Trophoblast cell (in vitro differentiated cells and primary cell): ENCODE results near the gene TNRC6C.

Experiments used
- DNase-seq, 2 donors: peaks; one replicate each; pipeline ENCODE4 v3.0.0-alpha.2; 2016
- H2AFZ ChIP-seq: 2 replicates; pipeline ENCODE4 v1.6.1; 2013; ENCODE audit warnings: low read length, moderate library complexity, mild to moderate bottlenecking; ENCODE audit not compliant: insufficient read depth, poor library complexity
- H2AK5ac ChIP-seq: 2 replicates; pipeline ENCODE4 v1.6.1; 2013; ENCODE audit warnings: mild to moderate bottlenecking, low read length
- H2BK120ac ChIP-seq: 2 replicates; pipeline ENCODE4 v1.6.1; 2013; ENCODE audit warnings: low read length, mild to moderate bottlenecking, moderate library complexity; ENCODE audit not compliant: insufficient read depth, poor library complexity
- H2BK12ac ChIP-seq: 2 replicates; pipeline ENCODE4 v1.6.1; 2013; ENCODE audit warnings: mild to moderate bottlenecking, low read length, moderate library complexity
- H2BK5ac ChIP-seq: 2 replicates; pipeline ENCODE4 v1.6.1; 2013; ENCODE audit warnings: low read length, low read depth, moderate library complexity, mild to moderate bottlenecking; ENCODE audit not compliant: poor library complexity
- H3K14ac ChIP-seq: 2 replicates; pipeline ENCODE4 v1.6.1; 2013; ENCODE audit warnings: mild to moderate bottlenecking, low read length
- H3K18ac ChIP-seq: 2 replicates; pipeline ENCODE4 v1.6.1; 2013; ENCODE audit warnings: mild to moderate bottlenecking, low read length
- H3K23ac ChIP-seq: 2 replicates; pipeline ENCODE4 v1.6.1; 2013; ENCODE audit warnings: low read length
- H3K27ac ChIP-seq: 2 replicates; pipeline ENCODE4 v1.5.1; 2013; ENCODE audit warnings: low read depth, mild to moderate bottlenecking, inconsistent platforms, low read length, moderate library complexity
- H3K27me3 ChIP-seq: 2 replicates; pipeline ENCODE4 v1.6.1; 2013; ENCODE audit warnings: inconsistent platforms, mild to moderate bottlenecking, low read length, moderate library complexity; ENCODE audit not compliant: insufficient read depth
- H3K36me3 ChIP-seq, 2 experiments: 1 replicate in 1 of 2; 2 replicates in 1 of 2; pipeline ENCODE4 v1.6.1; 2013; ENCODE audit warnings: low read length in 2 of 2, mild to moderate bottlenecking in 2 of 2, moderate library complexity in 1 of 2; ENCODE audit not compliant: insufficient read depth in 2 of 2, control insufficient read depth in 1 of 2
- H3K4ac ChIP-seq: 2 replicates; pipeline ENCODE4 v1.6.1; 2013; ENCODE audit warnings: low read depth, mild to moderate bottlenecking, low read length, moderate library complexity
- H3K4me1 ChIP-seq, 2 experiments: 1 replicate in 1 of 2; 2 replicates in 1 of 2; pipeline ENCODE4 v1.6.1; 2013; ENCODE audit warnings: low read length in 2 of 2, mild to moderate bottlenecking in 2 of 2, moderate library complexity in 1 of 2; ENCODE audit not compliant: insufficient read depth in 2 of 2, control insufficient read depth in 1 of 2
- H3K4me2 ChIP-seq: 2 replicates; pipeline ENCODE4 v1.6.1; 2013; ENCODE audit warnings: inconsistent platforms, mild to moderate bottlenecking, low read length, moderate library complexity
- H3K4me3 ChIP-seq: 2 replicates; pipeline ENCODE4 v1.5.1; 2013; ENCODE audit warnings: mild to moderate bottlenecking, low read depth, low read length, inconsistent platforms
- H3K79me1 ChIP-seq: one replicate; pipeline ENCODE4 v1.6.1; 2013; ENCODE audit warnings: low read length
- H3K79me2 ChIP-seq: 2 replicates; pipeline ENCODE4 v1.6.1; 2013; ENCODE audit warnings: low read length, mild to moderate bottlenecking; ENCODE audit not compliant: control insufficient read depth, insufficient read depth, poor library complexity
- H3K9ac ChIP-seq: 2 replicates; pipeline ENCODE4 v1.6.1; 2013; ENCODE audit warnings: mild to moderate bottlenecking, low read length
- H3K9me3 ChIP-seq: 2 replicates; pipeline ENCODE4 v1.6.1; 2013; ENCODE audit warnings: low read depth, mild to moderate bottlenecking, control low read depth, inconsistent platforms, low read length; ENCODE audit not compliant: insufficient read depth
- H4K12ac ChIP-seq: 2 replicates; pipeline ENCODE4 v1.6.1; 2013; ENCODE audit warnings: low read depth, mild to moderate bottlenecking, low read length, moderate library complexity
- H4K8ac ChIP-seq: 2 replicates; pipeline ENCODE4 v1.6.1; 2013; ENCODE audit warnings: low read depth, mild to moderate bottlenecking, low read length, moderate library complexity
- H4K91ac ChIP-seq: one replicate; pipeline ENCODE4 v1.6.1; 2013; ENCODE audit warnings: low read depth, mild to moderate bottlenecking, low read length, moderate library complexity
- WGBS: extraction: QIAGEN DNeasy Blood & Tissue Kit; methylation state at CpG from one replicate; pipeline ENCODE4 v1.1.7; 2013; ENCODE audit warnings: missing lambda C conversion rate; ENCODE audit not compliant: insufficient read length, insufficient coverage; ENCODE audit errors: extremely low coverage; 5-methylcytosine and 5-hydroxymethylcytosine counted together

The TNRC6C gene

GRCh38 chr17:77925831-77926543, 32.5 kb upstream of the TNRC6C start:
- H3K79me1 ChIP-seq = no peaks in the 10 kb centered on the region
- H2BK120ac ChIP-seq = no peak overlapping the region
- no peak overlapping the region for H2AK5ac ChIP-seq
- H4K91ac ChIP-seq = no peak overlapping the region
- H4K12ac ChIP-seq = no peak overlapping the region
- no peak overlapping the region for H2BK5ac ChIP-seq
- no peak overlapping the region for H3K4me2 ChIP-seq
- no peak overlapping the region for H3K4me3 ChIP-seq
- H2AFZ ChIP-seq = no peak overlapping the region
- no peak overlapping the region for H3K4ac ChIP-seq
- no peaks in the 10 kb centered on the region for H3K27me3 ChIP-seq
- no peak overlapping the region for H3K23ac ChIP-seq
- H3K14ac ChIP-seq = no peak overlapping the region
- H3K18ac ChIP-seq = no peak overlapping the region
- H2BK12ac ChIP-seq = no peak overlapping the region
- no peak overlapping the region for H4K8ac ChIP-seq
- no CpG with 5 or more reads among the region's 11 CpGs for WGBS
- no peak overlapping the region for H3K9ac ChIP-seq
- no peaks in the 10 kb centered on the region for H3K79me2 ChIP-seq
- H3K9me3 ChIP-seq = peaks cover 8% of the 10 kb centered on the region
- no peak overlapping the region for H3K27ac ChIP-seq
- no peaks in the 10 kb centered on the region for H3K4me1 ChIP-seq
- no peaks in the 10 kb centered on the region for H3K36me3 ChIP-seq
- DNase-seq = no peak

- no peak overlapping the region for H2BK5ac ChIP-seq
- WGBS = no CpG with 5 or more reads among the region's 2 CpGs
- H3K23ac ChIP-seq = no peak overlapping the region
- H2BK120ac ChIP-seq = no peak overlapping the region
- no peak overlapping the region for H3K18ac ChIP-seq
- no peaks in the 10 kb centered on the region for H3K79me2 ChIP-seq
- H3K36me3 ChIP-seq = no peaks in the 10 kb centered on the region
- H3K4me1 ChIP-seq = no peaks in the 10 kb centered on the region
- no peaks in the 10 kb centered on the region for H3K27me3 ChIP-seq
- no peak overlapping the region for H3K4me3 ChIP-seq
- H2BK12ac ChIP-seq = no peak overlapping the region
- no peak overlapping the region for H4K12ac ChIP-seq
- H3K4ac ChIP-seq = no peak overlapping the region
- no peak overlapping the region for H4K8ac ChIP-seq
- H3K9me3 ChIP-seq = peaks cover 6% of the 10 kb centered on the region
- no peaks in the 10 kb centered on the region for H3K79me1 ChIP-seq
- no peak overlapping the region for H3K27ac ChIP-seq
- H3K9ac ChIP-seq = no peak overlapping the region
- H3K4me2 ChIP-seq = no peak overlapping the region
- no peak overlapping the region for H2AFZ ChIP-seq
- H2AK5ac ChIP-seq = no peak overlapping the region
- no peak overlapping the region for H4K91ac ChIP-seq
- no peak for DNase-seq
- no peak overlapping the region for H3K14ac ChIP-seq
Observed at GRCh38 chr17:77926981-77927380, 31.5 kb upstream of the TNRC6C start.

GRCh38 chr17:77927777-77928518, 30.6 kb upstream of the TNRC6C start:
- Histone ChIP-seq H2BK12ac (no peak overlapping the region), H3K79me1 (no peaks in the 10 kb centered on the region), H2BK5ac (no peak overlapping the region), H3K4me3 (no peak overlapping the region), H3K14ac (no peak overlapping the region), H3K23ac (no peak overlapping the region), H2AFZ (no peak overlapping the region), H3K79me2 (no peaks in the 10 kb centered on the region), H3K27ac (no peak overlapping the region), H3K4me2 (no peak overlapping the region), H3K36me3 (no peaks in the 10 kb centered on the region), H4K91ac (no peak overlapping the region), H3K9me3 (peaks cover 6% of the 10 kb centered on the region), H4K8ac (no peak overlapping the region), H2AK5ac (no peak overlapping the region), H3K4me1 (no peaks in the 10 kb centered on the region), H3K27me3 (no peaks in the 10 kb centered on the region), H3K18ac (no peak overlapping the region), H3K4ac (no peak overlapping the region), H3K9ac (no peak overlapping the region), H4K12ac (no peak overlapping the region), H2BK120ac (no peak overlapping the region)
- DNase-seq = no peak
- no CpG with 5 or more reads among the region's 16 CpGs for WGBS

GRCh38 chr17:77928519-77929179, 29.9 kb upstream of the TNRC6C start:
- H3K27ac ChIP-seq = no peak overlapping the region
- no peaks in the 10 kb centered on the region for H3K27me3 ChIP-seq
- H4K12ac ChIP-seq = no peak overlapping the region
- H2AK5ac ChIP-seq = no peak overlapping the region
- no peak overlapping the region for H3K4me3 ChIP-seq
- H3K79me1 ChIP-seq = no peaks in the 10 kb centered on the region
- no peaks in the 10 kb centered on the region for H3K36me3 ChIP-seq
- H4K8ac ChIP-seq = no peak overlapping the region
- no peak overlapping the region for H2BK5ac ChIP-seq
- no peak for DNase-seq
- H3K4me1 ChIP-seq = no peaks in the 10 kb centered on the region
- no peak overlapping the region for H3K4ac ChIP-seq
- H2BK12ac ChIP-seq = no peak overlapping the region
- no peak overlapping the region for H3K9ac ChIP-seq
- H3K18ac ChIP-seq = no peak overlapping the region
- H3K23ac ChIP-seq = no peak overlapping the region
- no peak overlapping the region for H3K14ac ChIP-seq
- H4K91ac ChIP-seq = no peak overlapping the region
- H3K9me3 ChIP-seq = peaks cover 5% of the 10 kb centered on the region
- H3K79me2 ChIP-seq = no peaks in the 10 kb centered on the region
- no peak overlapping the region for H2AFZ ChIP-seq
- WGBS = no CpG with 5 or more reads among the region's 3 CpGs
- H2BK120ac ChIP-seq = no peak overlapping the region
- H3K4me2 ChIP-seq = no peak overlapping the region
